ENCODE data around the gene WDR27.

- TF ChIP-seq POLR2A (IDR thresholded peaks at IDR 0.05) = no peak
- TF ChIP-seq CTCF (IDR thresholded peaks at IDR 0.05) = no peak
These were observed 273.3 kb downstream of the WDR27 start for GRCh38 chr6:169428532-169428931.
